GM04504 (cell line): ENCODE data around the gene PREX1.

Source experiments
- DNase-seq: peaks from one replicate; pipeline ENCODE4 v3.0.0-alpha.2; 2012; ENCODE audit warnings: low read depth

PREX1 gene

GRCh38 chr20:48619126-48620101 is 208.4 kb downstream of the PREX1 start:
- DNase-seq = no peak

GRCh38 chr20:48618631-48619030 is 209.2 kb downstream of the PREX1 start:
- DNase-seq = no peak

GRCh38 chr20:48618052-48618451 is 209.7 kb downstream of the PREX1 start:
- no peak for DNase-seq

GRCh38 chr20:48617481-48617880 is 210.3 kb downstream of the PREX1 start:
- no peak for DNase-seq

GRCh38 chr20:48616481-48616880 is 211.3 kb downstream of the PREX1 start:
- no peak for DNase-seq

GRCh38 chr20:48615871-48616270 is 211.9 kb downstream of the PREX1 start:
- DNase-seq = no peak

GRCh38 chr20:48614593-48615274 is 213.1 kb downstream of the PREX1 start:
- DNase-seq = no peak

- DNase-seq = no peak
These were observed 213.9 kb downstream of the PREX1 start for GRCh38 chr20:48613926-48614325.

- DNase-seq = no peak
These were observed 215.5 kb downstream of the PREX1 start for GRCh38 chr20:48612335-48612734.

GRCh38 chr20:48610996-48611395 is 216.8 kb downstream of the PREX1 start:
- DNase-seq = no peak

- no peak for DNase-seq
These were observed 218.3 kb downstream of the PREX1 start for GRCh38 chr20:48609491-48609978.

- DNase-seq = no peak
These were observed 219.0 kb downstream of the PREX1 start for GRCh38 chr20:48608756-48609155.

- no peak for DNase-seq
These were observed 220.3 kb downstream of the PREX1 start for GRCh38 chr20:48607544-48607865.

- no peak for DNase-seq
These were observed 220.8 kb downstream of the PREX1 start for GRCh38 chr20:48606841-48607543.

- DNase-seq = no peak
These were observed 221.5 kb downstream of the PREX1 start for GRCh38 chr20:48606172-48606840.

GRCh38 chr20:48605364-48606171 is 222.2 kb downstream of the PREX1 start:
- DNase-seq = no peak

GRCh38 chr20:48604936-48605335 is 222.9 kb downstream of the PREX1 start:
- no peak for DNase-seq

- no peak for DNase-seq
These were observed 223.4 kb downstream of the PREX1 start for GRCh38 chr20:48604426-48604825.

- no peak for DNase-seq
These were observed 223.9 kb downstream of the PREX1 start for GRCh38 chr20:48603819-48604405.

- no peak for DNase-seq
These were observed 224.5 kb downstream of the PREX1 start for GRCh38 chr20:48603116-48603818.
